Esophagus squamous epithelium (tissue), 4 donors: Measurements from ENCODE around the gene COL18A1.

Experiments used
- POLR2A ChIP-seq, 4 donors: fragments of 450-650 bp; IDR thresholded peaks; one replicate each; pipeline ENCODE4 v1.6.1; 2017; ENCODE audit warnings: antibody characterized with exemption in 4 of 4, mild to moderate bottlenecking in 4 of 4, moderate library complexity in 3 of 4
- TF ChIP-seq, protein P1 (sequence below), 6 experiments: fragments of 450-650 bp in 4 of 6; fragments of 200-600 bp in 2 of 6; sonication (generic) in 2 of 6; IDR thresholded peaks; one replicate each; pipeline ENCODE4 v1.5.1; 2016 to 2019; ENCODE audit warnings: antibody characterized with exemption in 6 of 6, mild to moderate bottlenecking in 4 of 6, moderate library complexity in 4 of 6

- no peak for TF ChIP-seq POLR2A (IDR thresholded peaks at IDR 0.05)
- TF ChIP-seq, protein P1, sequence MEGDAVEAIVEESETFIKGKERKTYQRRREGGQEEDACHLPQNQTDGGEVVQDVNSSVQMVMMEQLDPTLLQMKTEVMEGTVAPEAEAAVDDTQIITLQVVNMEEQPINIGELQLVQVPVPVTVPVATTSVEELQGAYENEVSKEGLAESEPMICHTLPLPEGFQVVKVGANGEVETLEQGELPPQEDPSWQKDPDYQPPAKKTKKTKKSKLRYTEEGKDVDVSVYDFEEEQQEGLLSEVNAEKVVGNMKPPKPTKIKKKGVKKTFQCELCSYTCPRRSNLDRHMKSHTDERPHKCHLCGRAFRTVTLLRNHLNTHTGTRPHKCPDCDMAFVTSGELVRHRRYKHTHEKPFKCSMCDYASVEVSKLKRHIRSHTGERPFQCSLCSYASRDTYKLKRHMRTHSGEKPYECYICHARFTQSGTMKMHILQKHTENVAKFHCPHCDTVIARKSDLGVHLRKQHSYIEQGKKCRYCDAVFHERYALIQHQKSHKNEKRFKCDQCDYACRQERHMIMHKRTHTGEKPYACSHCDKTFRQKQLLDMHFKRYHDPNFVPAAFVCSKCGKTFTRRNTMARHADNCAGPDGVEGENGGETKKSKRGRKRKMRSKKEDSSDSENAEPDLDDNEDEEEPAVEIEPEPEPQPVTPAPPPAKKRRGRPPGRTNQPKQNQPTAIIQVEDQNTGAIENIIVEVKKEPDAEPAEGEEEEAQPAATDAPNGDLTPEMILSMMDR (IDR thresholded peaks at IDR 0.05) = no peak
Measured at GRCh38 chr21:45434645-45435217, 29.8 kb downstream of the COL18A1 start.
